HepG2 (cell line): ENCODE data around the gene PPA1. TPM values are rescaled to one million over a fixed set of nuclear protein-coding genes. Genes with fewer than 3 reads are reported as not detected.

Source experiments
- ATAC-seq: fragments of 200-7000 bp; cut with Tn5 transposase; 3 replicates; pipeline ENCODE4 v1.9.1; 2020; ENCODE audit warnings: mild to moderate bottlenecking, moderate library complexity
- BruUV-seq: library from RNA; stranded (reverse); fragments of 400-500 nt; replicated peaks from 2 replicates; lab custom pipeline; 2021; lab: Mats Ljungman, UMichigan
- CTCF ChIA-PET: fragments of 300-600 bp; formaldehyde crosslinking; extraction: SDS; loops from one replicate; lab custom pipeline; 2021; ENCODE audit warnings: low total read pairs, inconsistent platforms, low intra/inter-chr PET ratio; lab: Yijun Ruan, JAX
- POLR2A ChIA-PET: fragments of 350-600 bp; sonication (Branson Sonifier 250); formaldehyde crosslinking; loops from one replicate; lab custom pipeline; 2020; ENCODE audit warnings: antibody characterized with exemption, inconsistent platforms; lab: Yijun Ruan, JAX
- DNase-seq: peaks from one replicate; pipeline ENCODE4 v3.0.0-alpha.2; 2015; ENCODE audit warnings: low spot score
- FAIRE-seq: peaks from 3 replicates; lab custom pipeline; 2011; peaks lifted over from hg19 to GRCh38; lab: Jason Lieb, UNC
- H2AFZ ChIP-seq: one replicate; pipeline ENCODE4 v1.6.1; 2011; ENCODE audit warnings: low read length, inconsistent platforms
- H3K27ac ChIP-seq: fragments of 300-600 bp; 3 replicates; pipeline ENCODE4 v1.8.0; 2011; ENCODE audit warnings: mixed run types, mild to moderate bottlenecking, mixed read lengths, low read length, inconsistent platforms; ENCODE audit not compliant: insufficient read depth; ENCODE audit errors: extremely low read length
- H3K27me3 ChIP-seq, 2 experiments: fragments of 200-600 bp in 1 of 2; 2 replicates in 1 of 2; 3 replicates in 1 of 2; pipeline versions ENCODE4 v1.6.0 to v1.8.0; 2011; ENCODE audit warnings: low read length in 2 of 2, mild to moderate bottlenecking in 2 of 2, moderate library complexity in 2 of 2, inconsistent platforms in 1 of 2; ENCODE audit not compliant: insufficient read depth in 2 of 2, control insufficient read depth in 1 of 2
- H3K36me3 ChIP-seq, 2 experiments: fragments of 200-600 bp in 1 of 2; replicated peaks in 1 of 2; 2 replicates in 1 of 2; 3 replicates in 1 of 2; pipeline versions ENCODE4 v1.5.1 to v1.8.0; 2011; ENCODE audit warnings: low read length in 2 of 2, inconsistent platforms in 1 of 2; ENCODE audit not compliant: insufficient read depth in 2 of 2, control insufficient read depth in 1 of 2
- H3K4me1 ChIP-seq: 2 replicates; pipeline ENCODE4 v1.5.1; 2012; ENCODE audit warnings: low read length, inconsistent platforms; ENCODE audit not compliant: insufficient read depth
- H3K4me2 ChIP-seq: 2 replicates; pipeline ENCODE4 v1.6.0; 2011; ENCODE audit warnings: low read depth, low read length, inconsistent platforms
- H3K4me3 ChIP-seq, 3 experiments: fragments of 200-600 bp in 1 of 3; sonication (generic), shearing (Covaris generic) in 1 of 3; replicated peaks in 1 of 3; 2 replicates each; pipeline ENCODE4 v1.5.1; 2011 to 2016; ENCODE audit warnings: low read length in 3 of 3, inconsistent platforms in 2 of 3, low read depth in 2 of 3, mild to moderate bottlenecking in 2 of 3, control low read depth in 1 of 3, mixed read lengths in 1 of 3; ENCODE audit not compliant: insufficient read depth in 1 of 3
- H3K79me2 ChIP-seq: one replicate; pipeline ENCODE4 v1.6.1; 2011; ENCODE audit warnings: low read length, inconsistent platforms; ENCODE audit not compliant: insufficient read depth
- H3K9ac ChIP-seq: 2 replicates; pipeline ENCODE4 v1.6.0; 2011; ENCODE audit warnings: mild to moderate bottlenecking, low read depth, low read length, inconsistent platforms; ENCODE audit not compliant: insufficient read depth
- H3K9me3 ChIP-seq: 2 replicates; pipeline ENCODE4 v1.5.1; 2012; ENCODE audit warnings: mild to moderate bottlenecking, low read length
- H4K20me1 ChIP-seq: 2 replicates; pipeline ENCODE4 v1.6.0; 2011; ENCODE audit warnings: inconsistent platforms, mild to moderate bottlenecking, low read length, moderate library complexity; ENCODE audit not compliant: insufficient read depth
- AKAP8 ChIP-seq: sonication (generic); formaldehyde crosslinking; IDR thresholded peaks from 2 replicates; pipeline ENCODE4 v1.5.1; 2020; ENCODE audit warnings: mild to moderate bottlenecking, missing genetic modification reagents
- GPN1 ChIP-seq: sonication (generic); formaldehyde crosslinking; IDR thresholded peaks from 2 replicates; pipeline ENCODE4 v1.5.1; 2020; ENCODE audit warnings: missing genetic modification reagents, borderline replicate concordance
- MYC ChIP-seq: sonication (generic); formaldehyde crosslinking; IDR thresholded peaks from 2 replicates; pipeline ENCODE4 v1.9.0; 2021; ENCODE audit warnings: missing genetic modification reagents, borderline replicate concordance
- NFE2L2 ChIP-seq: fragments of 150-350 bp; IDR thresholded peaks from 2 replicates; pipeline ENCODE4 v1.6.1; 2014; ENCODE audit warnings: low read length
- ONECUT2 ChIP-seq: sonication (generic); formaldehyde crosslinking; IDR thresholded peaks from 2 replicates; pipeline ENCODE4 v1.4.0; 2020; ENCODE audit warnings: missing genetic modification reagents
- SMARCC2 ChIP-seq: fragments of 450-650 bp; IDR thresholded peaks from 2 replicates; pipeline ENCODE4 v1.6.1; 2017; ENCODE audit warnings: antibody characterized with exemption, mild to moderate bottlenecking
- TOE1 ChIP-seq: sonication (generic); formaldehyde crosslinking; IDR thresholded peaks from 2 replicates; pipeline ENCODE4 v1.4.0; 2020; ENCODE audit warnings: mild to moderate bottlenecking, missing genetic modification reagents
- ZNF562 ChIP-seq: sonication (generic); formaldehyde crosslinking; IDR thresholded peaks from 2 replicates; pipeline ENCODE4 v1.8.0; 2022; ENCODE audit warnings: missing genetic modification reagents, borderline replicate concordance
- ZNF644 ChIP-seq: IDR thresholded peaks from 2 replicates; pipeline ENCODE4 v1.6.1; 2016; ENCODE audit warnings: low read depth
- ZSCAN29 ChIP-seq: sonication (generic); formaldehyde crosslinking; conservative IDR thresholded peaks from 2 replicates; pipeline ENCODE4 v1.4.0; 2020; ENCODE audit warnings: mild to moderate bottlenecking, missing genetic modification reagents
- WGBS: methylation state at CpG from one replicate; pipeline ENCODE4 v1.1.6; 2017; ENCODE audit warnings: low lambda C conversion rate; 5-methylcytosine and 5-hydroxymethylcytosine counted together
- in situ Hi-C: cut with HindIII; loops from 2 replicates; pipeline ENCODE4 v1.10.0; 2017; ENCODE audit warnings: low pct_unique_long_range_greater_than_20kb; ENCODE audit not compliant: extremely low pct_ligation_motif_present
- intact Hi-C: fragments of 100-400 bp; cut with micrococcal nuclease; formaldehyde crosslinking; loops from one replicate; pipeline ENCODE4 v1.10.0; 2022; ENCODE audit not compliant: unreplicated experiment
- polyA plus RNA-seq, 8 experiments: library from polyadenylated mRNA; depleted of rRNA in 3 of 8; stranded (reverse) in 7 of 8; unstranded in 1 of 8; fragments of >200 nt; fragmentation: Illumina TruSeq in 4 of 8; extraction: Trizol in 4 of 8; gene quantifications; 2 replicates each; pipeline versions ENCODE4 v1.2.1 to v1.2.3, GENCODE V29; 2011 to 2016; ENCODE audit warnings: low read depth in 4 of 8, missing spikeins in 1 of 8, mixed read lengths in 1 of 8; ENCODE audit not compliant: insufficient read depth in 1 of 8
- total RNA-seq, 5 experiments: library from RNA; depleted of rRNA; stranded (reverse); fragments of >200 nt; fragmentation: Illumina TruSeq; extraction: Trizol; gene quantifications; 2 replicates each; pipeline ENCODE4 v1.2.3, GENCODE V29; 2016; ENCODE audit warnings: low read depth in 1 of 5
- TF ChIP-seq, protein P1 (sequence below): sonication (generic); formaldehyde crosslinking; IDR thresholded peaks from 2 replicates; pipeline ENCODE4 v1.4.0; 2020; ENCODE audit warnings: missing genetic modification reagents

The PPA1 gene
- total and polyA plus RNA-seq, 2 of the 13 experiments (the other 11 are each of a cell fraction or from before 2014, with no cell fraction given), result 136 to 250 TPM

DNA sequence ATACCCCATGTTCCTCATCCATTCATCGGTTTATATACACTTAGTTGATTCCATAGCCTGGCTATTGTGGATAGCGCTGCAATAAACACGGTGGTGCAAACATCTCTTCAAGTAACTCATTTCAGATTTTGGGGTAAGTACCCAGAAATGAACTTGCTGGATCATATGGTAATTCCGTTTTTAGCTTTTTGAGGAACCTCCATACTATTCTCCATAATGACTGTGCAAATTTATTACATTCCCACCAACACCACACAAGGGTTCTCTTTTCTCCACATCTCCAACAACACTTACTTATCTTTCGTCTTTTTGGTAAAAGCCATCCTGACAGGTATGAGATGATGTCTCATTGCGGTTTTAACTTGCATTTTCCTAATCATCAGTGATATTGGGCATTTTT, 46.9 kb upstream of the PPA1 start:
- CTCF ChIA-PET, result no interaction called here
- H3K4me2 ChIP-seq, result no peak overlapping the region
- BruUV-seq, result no TSS peak
- no peaks in the 10 kb centered on the region for H4K20me1 ChIP-seq
- TF ChIP-seq NFE2L2 (0 out of 2 replicates have a peak, but pooled peaks have one; percentile 8), MYC (CRISPR knock-in tag) (no peak), GPN1 (CRISPR knock-in tag) (no peak), SMARCC2 (no peak)
- TF ChIP-seq, all 625 proteins: peak for 1
- H3K4me1 ChIP-seq, result peaks cover 6% of the 10 kb centered on the region; the same call in 1 of the 2 replicates
- DNase-seq (no peak), ATAC-seq (no peak), FAIRE-seq (no peak)
- intact Hi-C loops (loop anchor here (5.0 kb wide), 1 partner anchor 82 kb away; no protein-coding TSS in a partner anchor), in situ Hi-C loops (no loop called here)
- no peak overlapping the region for H2AFZ ChIP-seq
- POLR2A ChIA-PET, result no interaction called here
- no peak overlapping the region for H3K27ac ChIP-seq
- no peaks in the 10 kb centered on the region for H3K9me3 ChIP-seq
- H3K4me3 ChIP-seq, result no peak overlapping the region
- H3K27me3 ChIP-seq, result peaks cover 3 to 49% of the 10 kb centered on the region in 2 experiments; a peak in 4 of 5 replicates
- no peaks in the 10 kb centered on the region for H3K36me3 ChIP-seq
- H3K9ac ChIP-seq, result no peak overlapping the region
- H3K79me2 ChIP-seq, result no peaks in the 10 kb centered on the region
- 65% methylated on average over 6 of the region's 6 CpGs for whole genome bisulfite sequencing

DNA sequence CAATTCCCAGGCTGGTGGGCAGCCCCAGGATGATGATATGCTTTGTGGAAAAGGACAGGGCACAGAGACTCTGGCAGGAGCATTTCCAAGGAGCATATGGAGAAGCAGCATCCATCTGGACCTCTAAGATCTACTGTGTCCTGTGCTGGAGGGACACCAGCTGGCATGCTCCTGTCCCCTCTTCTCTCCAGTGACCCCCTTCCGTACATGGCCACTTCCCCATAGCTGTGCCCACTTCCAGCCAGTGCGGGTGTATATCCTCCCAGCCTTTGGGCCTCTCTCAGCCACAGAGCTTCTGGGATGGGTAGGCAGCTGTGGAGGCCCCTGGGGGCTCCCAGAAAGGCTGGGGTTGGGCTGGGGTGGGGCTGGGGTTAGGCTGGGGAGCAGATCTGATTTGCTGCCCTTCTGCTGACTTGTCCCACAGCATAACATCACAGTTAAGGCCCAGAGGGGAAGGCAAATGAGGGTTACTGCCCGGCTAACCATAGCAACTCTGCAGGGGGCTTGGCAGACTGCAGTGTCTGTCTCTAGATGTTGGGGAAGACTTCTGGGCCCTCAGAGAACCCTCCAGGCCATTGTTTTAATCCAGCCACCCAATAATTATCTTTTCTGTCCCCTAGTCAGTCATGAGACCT, 44.3 kb upstream of the PPA1 start:
- in situ Hi-C loops, result no loop called here
- DNase-seq, result no peak
- H3K4me3 ChIP-seq, result no peak overlapping the region
- H3K36me3 ChIP-seq, result no peaks in the 10 kb centered on the region
- no peak overlapping the region for H2AFZ ChIP-seq
- H3K4me1 ChIP-seq, result peaks cover 3% of the 10 kb centered on the region
- no peaks in the 10 kb centered on the region for H4K20me1 ChIP-seq
- BruUV-seq, result no TSS peak
- no peaks in the 10 kb centered on the region for H3K79me2 ChIP-seq
- no peak overlapping the region for H3K9ac ChIP-seq
- no peaks in the 10 kb centered on the region for H3K9me3 ChIP-seq
- H3K4me2 ChIP-seq, result no peak overlapping the region
- ChIA-PET POLR2A (no interaction called here), CTCF (no interaction called here)
- no peak; the same call in 2 of the 3 replicates for ATAC-seq
- TF ChIP-seq ZNF562 (CRISPR knock-in tag), result no peak
- TF ChIP-seq ZNF644 (CRISPR knock-in tag), result no peak
- no peak for TF ChIP-seq AKAP8 (CRISPR knock-in tag)
- no peak for TF ChIP-seq TOE1 (CRISPR knock-in tag)
- no peak for TF ChIP-seq ONECUT2 (CRISPR knock-in tag)
- TF ChIP-seq, protein P1, sequence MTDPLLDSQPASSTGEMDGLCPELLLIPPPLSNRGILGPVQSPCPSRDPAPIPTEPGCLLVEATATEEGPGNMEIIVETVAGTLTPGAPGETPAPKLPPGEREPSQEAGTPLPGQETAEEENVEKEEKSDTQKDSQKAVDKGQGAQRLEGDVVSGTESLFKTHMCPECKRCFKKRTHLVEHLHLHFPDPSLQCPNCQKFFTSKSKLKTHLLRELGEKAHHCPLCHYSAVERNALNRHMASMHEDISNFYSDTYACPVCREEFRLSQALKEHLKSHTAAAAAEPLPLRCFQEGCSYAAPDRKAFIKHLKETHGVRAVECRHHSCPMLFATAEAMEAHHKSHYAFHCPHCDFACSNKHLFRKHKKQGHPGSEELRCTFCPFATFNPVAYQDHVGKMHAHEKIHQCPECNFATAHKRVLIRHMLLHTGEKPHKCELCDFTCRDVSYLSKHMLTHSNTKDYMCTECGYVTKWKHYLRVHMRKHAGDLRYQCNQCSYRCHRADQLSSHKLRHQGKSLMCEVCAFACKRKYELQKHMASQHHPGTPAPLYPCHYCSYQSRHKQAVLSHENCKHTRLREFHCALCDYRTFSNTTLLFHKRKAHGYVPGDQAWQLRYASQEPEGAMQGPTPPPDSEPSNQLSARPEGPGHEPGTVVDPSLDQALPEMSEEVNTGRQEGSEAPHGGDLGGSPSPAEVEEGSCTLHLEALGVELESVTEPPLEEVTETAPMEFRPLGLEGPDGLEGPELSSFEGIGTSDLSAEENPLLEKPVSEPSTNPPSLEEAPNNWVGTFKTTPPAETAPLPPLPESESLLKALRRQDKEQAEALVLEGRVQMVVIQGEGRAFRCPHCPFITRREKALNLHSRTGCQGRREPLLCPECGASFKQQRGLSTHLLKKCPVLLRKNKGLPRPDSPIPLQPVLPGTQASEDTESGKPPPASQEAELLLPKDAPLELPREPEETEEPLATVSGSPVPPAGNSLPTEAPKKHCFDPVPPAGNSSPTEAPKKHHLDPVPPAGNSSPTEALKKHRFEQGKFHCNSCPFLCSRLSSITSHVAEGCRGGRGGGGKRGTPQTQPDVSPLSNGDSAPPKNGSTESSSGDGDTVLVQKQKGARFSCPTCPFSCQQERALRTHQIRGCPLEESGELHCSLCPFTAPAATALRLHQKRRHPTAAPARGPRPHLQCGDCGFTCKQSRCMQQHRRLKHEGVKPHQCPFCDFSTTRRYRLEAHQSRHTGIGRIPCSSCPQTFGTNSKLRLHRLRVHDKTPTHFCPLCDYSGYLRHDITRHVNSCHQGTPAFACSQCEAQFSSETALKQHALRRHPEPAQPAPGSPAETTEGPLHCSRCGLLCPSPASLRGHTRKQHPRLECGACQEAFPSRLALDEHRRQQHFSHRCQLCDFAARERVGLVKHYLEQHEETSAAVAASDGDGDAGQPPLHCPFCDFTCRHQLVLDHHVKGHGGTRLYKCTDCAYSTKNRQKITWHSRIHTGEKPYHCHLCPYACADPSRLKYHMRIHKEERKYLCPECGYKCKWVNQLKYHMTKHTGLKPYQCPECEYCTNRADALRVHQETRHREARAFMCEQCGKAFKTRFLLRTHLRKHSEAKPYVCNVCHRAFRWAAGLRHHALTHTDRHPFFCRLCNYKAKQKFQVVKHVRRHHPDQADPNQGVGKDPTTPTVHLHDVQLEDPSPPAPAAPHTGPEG (CRISPR knock-in tag), result no peak
- no peak for TF ChIP-seq ZSCAN29 (CRISPR knock-in tag)
- H3K27ac ChIP-seq, result no peak overlapping the region
- no peak for FAIRE-seq
- WGBS, result 0% methylated on average over 1 of the region's 3 CpGs
- intact Hi-C loops, result no loop called here
- H3K27me3 ChIP-seq, result peaks cover 0 to 25% of the 10 kb centered on the region in 2 experiments; a peak in 3 of 5 replicates
